ENCODE data around the gene PDE4D.
"Not testable (repeated sequence)": the region's sequence is repeated elsewhere in the genome, so short reads cannot be mapped to it uniquely, and the experiment has no call there.

DNA sequence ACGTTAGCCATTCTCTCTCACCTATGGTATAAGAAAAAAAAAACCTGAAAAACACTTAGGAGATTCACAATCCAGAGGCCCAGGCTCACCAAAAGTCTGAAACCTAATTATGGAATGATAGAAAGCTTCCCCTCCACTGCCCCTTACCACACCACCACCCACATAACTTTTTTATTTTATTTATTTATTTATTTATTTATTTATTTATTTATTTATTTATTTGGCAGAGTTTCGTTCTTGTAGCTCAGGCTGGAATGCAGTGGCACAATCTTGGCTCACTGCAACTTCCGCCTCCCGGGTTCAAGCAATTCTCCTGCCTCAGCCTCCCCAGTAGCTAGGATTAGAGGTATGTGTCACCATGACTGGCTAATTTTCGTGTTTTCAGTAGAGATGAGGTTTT is 299.4 kb downstream of the PDE4D start:
- not testable (repeated sequence) for TF ChIP-seq CTCF (IDR thresholded peaks at IDR 0.05; ENCODE audit: insufficient read depth, low read depth, low read length); EZH2 (IDR thresholded peaks at IDR 0.05; ENCODE audit: insufficient read depth, low read length)

Data from astrocyte (in vitro differentiated cells and primary cell).